ENCODE results near the gene FAM20C. TPM values are rescaled to one million over a fixed set of nuclear protein-coding genes. Genes with fewer than 3 reads are reported as not detected.

The FAM20C gene
- total RNA-seq: 10 to 100 TPM; 37.8 to 62.0 TPM

DNA sequence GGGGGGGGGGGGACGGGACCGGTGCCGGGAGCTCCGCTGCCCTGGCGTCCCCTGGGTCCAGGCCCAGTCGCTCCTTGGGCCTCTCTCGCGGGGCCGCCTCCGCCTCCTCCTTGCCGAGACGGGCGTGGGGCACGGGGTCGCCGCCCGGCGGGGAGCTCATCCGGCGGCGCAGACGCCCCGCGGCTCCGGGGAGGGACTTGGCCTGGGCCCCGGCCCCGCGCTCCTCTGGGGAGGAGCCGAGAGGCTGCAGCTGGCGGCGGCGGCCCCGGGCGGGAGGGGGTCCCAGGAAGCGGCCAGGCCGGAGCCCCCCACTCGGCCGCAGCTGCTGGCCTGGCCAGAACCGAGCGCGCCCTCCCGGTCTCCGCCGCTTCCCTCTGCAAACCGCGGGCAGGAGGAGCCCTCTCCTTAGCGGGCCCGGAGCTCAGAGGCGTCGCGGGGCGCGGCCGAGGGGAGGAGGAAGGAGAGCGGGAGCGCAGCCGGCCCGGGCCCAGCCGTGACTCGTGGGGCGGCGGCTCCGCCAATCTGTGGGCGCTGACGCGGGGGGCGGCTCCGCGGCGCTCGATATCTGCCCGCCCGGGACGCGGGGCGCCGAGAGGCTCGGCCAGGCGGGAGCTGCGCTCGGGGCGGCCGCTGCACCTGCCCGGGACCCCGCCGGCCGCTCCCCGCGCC is at the start of gene FAM20C:
TSS of gene FAM20C (plus strand) at position 591 of the 669 bp plus-strand sequence. CDS start 629 bp downstream, outside the sequence.
- Histone ChIP-seq H3K4me3 (peak within 1 kb of the TSS; percentile 52 to 73), H3K4me1 (replicated peaks) (peaks cover 6% of the 10 kb centered on the region), H3K27me3 (replicated peaks; ENCODE audit: insufficient read depth) (no peaks in the 10 kb centered on the region), H3K27ac (peak within 1 kb of the TSS; percentile 84 to 89), H3K36me3 (peaks cover 0 to 7% of the 10 kb centered on the region in 2 donors), H3K9me3 (no peaks in the 10 kb centered on the region)
- TF ChIP-seq POLR2A (IDR thresholded peaks at IDR 0.05) (peak; percentile 77), POLR2AphosphoS5 (IDR thresholded peaks at IDR 0.05) (peak; percentile 40)
- TF ChIP-seq, protein P1, sequence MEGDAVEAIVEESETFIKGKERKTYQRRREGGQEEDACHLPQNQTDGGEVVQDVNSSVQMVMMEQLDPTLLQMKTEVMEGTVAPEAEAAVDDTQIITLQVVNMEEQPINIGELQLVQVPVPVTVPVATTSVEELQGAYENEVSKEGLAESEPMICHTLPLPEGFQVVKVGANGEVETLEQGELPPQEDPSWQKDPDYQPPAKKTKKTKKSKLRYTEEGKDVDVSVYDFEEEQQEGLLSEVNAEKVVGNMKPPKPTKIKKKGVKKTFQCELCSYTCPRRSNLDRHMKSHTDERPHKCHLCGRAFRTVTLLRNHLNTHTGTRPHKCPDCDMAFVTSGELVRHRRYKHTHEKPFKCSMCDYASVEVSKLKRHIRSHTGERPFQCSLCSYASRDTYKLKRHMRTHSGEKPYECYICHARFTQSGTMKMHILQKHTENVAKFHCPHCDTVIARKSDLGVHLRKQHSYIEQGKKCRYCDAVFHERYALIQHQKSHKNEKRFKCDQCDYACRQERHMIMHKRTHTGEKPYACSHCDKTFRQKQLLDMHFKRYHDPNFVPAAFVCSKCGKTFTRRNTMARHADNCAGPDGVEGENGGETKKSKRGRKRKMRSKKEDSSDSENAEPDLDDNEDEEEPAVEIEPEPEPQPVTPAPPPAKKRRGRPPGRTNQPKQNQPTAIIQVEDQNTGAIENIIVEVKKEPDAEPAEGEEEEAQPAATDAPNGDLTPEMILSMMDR (IDR thresholded peaks at IDR 0.05): no peak
- intact Hi-C loops (cut with DNase I): loop anchor here (2.0 to 5.0 kb wide), 2 partner anchors 40 to 43 kb away; no protein-coding TSS in a partner anchor
- WGBS: under 1% methylated on average over 58 of the region's 89 CpGs
- DNase-seq (ENCODE audit: low spot score): peak; percentile 82

DNA sequence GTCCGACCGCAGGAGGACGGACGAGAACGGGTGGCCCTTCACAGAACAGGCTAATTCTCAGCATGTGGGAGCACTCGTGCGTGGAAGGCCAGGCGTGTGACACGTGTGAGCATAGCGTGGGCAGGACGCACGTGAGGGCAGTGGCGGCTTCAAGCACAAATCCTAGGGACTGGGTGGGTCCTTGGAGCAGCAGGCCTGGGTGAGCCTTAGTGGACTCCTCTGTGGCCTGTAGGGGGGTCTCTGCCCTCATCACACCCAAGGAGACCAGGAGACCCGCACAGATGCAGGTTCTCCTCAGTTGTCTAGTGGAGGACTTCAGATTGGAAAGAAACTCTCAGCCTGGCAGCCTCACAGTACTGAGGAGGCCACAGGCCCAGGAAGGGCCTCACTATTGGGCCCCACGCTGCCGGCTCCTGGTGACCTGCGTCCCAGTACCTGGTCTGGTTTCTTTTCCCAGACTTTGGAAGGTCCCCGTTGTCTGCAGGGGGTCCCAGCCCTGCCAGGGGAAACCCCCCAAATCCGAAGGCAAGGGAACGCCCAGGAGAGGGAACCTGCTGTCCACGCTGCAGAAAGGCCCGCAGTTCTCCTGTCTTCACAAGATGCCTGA is 49.1 kb upstream of the FAM20C start:
- WGBS: 94% methylated on average over 22 of the region's 22 CpGs
- no peak overlapping the region for H3K4me3 ChIP-seq
- no peak for DNase-seq (ENCODE audit: low spot score)
- no peaks in the 10 kb centered on the region for H3K27me3 ChIP-seq (replicated peaks; ENCODE audit: insufficient read depth)
- H3K27ac ChIP-seq: peak overlapping the region; percentile 58 to 59
- peaks cover 14% of the 10 kb centered on the region for H3K4me1 ChIP-seq (replicated peaks)
- no peaks in the 10 kb centered on the region for H3K9me3 ChIP-seq
- intact Hi-C loops (cut with DNase I): no loop called here
- TF ChIP-seq, protein P1 (IDR thresholded peaks at IDR 0.05): no peak
- no peak for TF ChIP-seq POLR2A (IDR thresholded peaks at IDR 0.05)
- no peak for TF ChIP-seq POLR2AphosphoS5 (IDR thresholded peaks at IDR 0.05)
- H3K36me3 ChIP-seq: no peaks in the 10 kb centered on the region

DNA sequence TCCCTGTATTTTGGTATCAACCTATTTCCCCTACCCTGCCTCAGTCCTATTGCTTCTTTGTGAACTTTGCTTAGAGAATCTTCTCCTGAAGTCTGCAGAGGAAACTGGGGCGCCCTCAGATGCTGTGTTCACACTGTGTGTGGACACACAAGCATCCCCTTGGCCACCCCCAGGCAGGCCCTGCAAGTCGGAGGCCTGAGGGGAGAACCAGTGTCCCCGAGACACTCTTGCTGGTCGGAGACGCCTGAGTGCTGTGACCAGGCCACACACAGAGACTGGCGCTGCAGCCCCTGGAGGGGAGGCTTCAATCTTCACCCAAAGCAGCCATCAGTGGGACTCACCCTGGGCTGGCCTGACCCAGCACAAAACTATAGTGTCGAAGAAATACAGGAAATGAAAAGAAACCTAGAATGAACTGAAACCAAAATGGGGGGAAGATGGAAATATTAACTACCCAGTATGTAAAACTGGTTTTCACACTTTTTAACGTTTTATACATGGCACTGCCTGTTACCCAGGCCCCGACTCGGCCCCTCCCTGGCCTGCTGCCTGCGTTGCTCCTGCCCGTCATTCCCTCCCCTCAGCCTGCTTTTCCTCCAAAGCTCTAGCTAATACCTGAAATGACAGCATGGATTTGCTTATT is 48.4 kb upstream of the FAM20C start:
- Histone ChIP-seq H3K4me1 (replicated peaks) (peaks cover 14% of the 10 kb centered on the region), H3K4me3 (no peak overlapping the region), H3K9me3 (no peaks in the 10 kb centered on the region), H3K36me3 (no peaks in the 10 kb centered on the region), H3K27ac (peak overlapping the region in 1 of 2 donors; percentile 59), H3K27me3 (replicated peaks; ENCODE audit: insufficient read depth) (no peaks in the 10 kb centered on the region)
- DNase-seq (ENCODE audit: low spot score): no peak
- WGBS: 87% methylated on average over 12 of the region's 12 CpGs
- TF ChIP-seq POLR2AphosphoS5 (IDR thresholded peaks at IDR 0.05) (no peak), POLR2A (IDR thresholded peaks at IDR 0.05) (no peak)
- TF ChIP-seq, protein P1 (IDR thresholded peaks at IDR 0.05): no peak
- intact Hi-C loops (cut with DNase I): no loop called here

DNA sequence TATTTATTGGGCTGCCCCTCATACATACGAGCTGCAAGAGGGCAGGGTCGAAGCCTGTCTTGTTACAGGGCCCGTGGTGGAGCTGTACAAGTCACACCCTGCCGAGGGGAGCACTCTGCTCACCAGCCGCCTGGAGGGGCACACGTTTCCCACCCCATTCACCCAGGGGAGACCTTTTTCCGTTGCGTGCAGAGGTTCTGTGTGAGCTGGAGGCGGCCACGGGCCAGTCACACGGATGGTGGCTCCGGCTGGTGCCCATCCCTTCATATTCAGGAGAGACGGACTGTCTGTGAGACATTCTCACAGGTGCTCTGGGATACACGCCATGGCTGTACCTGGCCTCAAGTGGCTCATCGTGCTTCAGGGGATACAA is 47.9 kb upstream of the FAM20C start:
- no peaks in the 10 kb centered on the region for H3K36me3 ChIP-seq
- no peak for DNase-seq (ENCODE audit: low spot score)
- no peak overlapping the region for H3K27ac ChIP-seq
- intact Hi-C loops (cut with DNase I): no loop called here
- no peaks in the 10 kb centered on the region for H3K27me3 ChIP-seq (replicated peaks; ENCODE audit: insufficient read depth)
- 94% methylated on average over 15 of the region's 15 CpGs for WGBS
- TF ChIP-seq, protein P1 (IDR thresholded peaks at IDR 0.05): no peak
- TF ChIP-seq POLR2A (IDR thresholded peaks at IDR 0.05) (no peak), POLR2AphosphoS5 (IDR thresholded peaks at IDR 0.05) (no peak)
- peaks cover 14% of the 10 kb centered on the region for H3K4me1 ChIP-seq (replicated peaks)
- no peak overlapping the region for H3K4me3 ChIP-seq
- H3K9me3 ChIP-seq: no peaks in the 10 kb centered on the region

Measured in prostate gland (tissue), 2 donors.